K562 (cell line): ENCODE results near the gene CAPN12. TPM values are rescaled to one million over a fixed set of nuclear protein-coding genes. Genes with fewer than 3 reads are reported as not detected.
A peak's percentile ranks its signal among the peaks of the same experiment; 100 is the strongest.

Experiments
- CBFA2T3 ChIP-seq: fragments of 450-650 bp; IDR thresholded peaks from 2 replicates; pipeline ENCODE4 v1.6.1; 2017
- EGR1 ChIP-seq: fragments of 450-650 bp; conservative IDR thresholded peaks from 2 replicates; pipeline ENCODE4 v1.6.1; 2017; ENCODE audit warnings: mild to moderate bottlenecking
- FIP1L1 ChIP-seq: fragments of 200-400 bp; formaldehyde crosslinking; IDR thresholded peaks from 2 replicates; pipeline ENCODE4 v1.6.1; 2018; ENCODE audit warnings: mild to moderate bottlenecking, low read depth, low read length; ENCODE audit not compliant: poor library complexity, severe bottlenecking
- GATA2 ChIP-seq: sonication (generic); formaldehyde crosslinking; IDR thresholded peaks from 2 replicates; pipeline ENCODE4 v1.4.0; 2020; ENCODE audit warnings: mild to moderate bottlenecking, missing genetic modification reagents
- HDAC6 ChIP-seq: IDR thresholded peaks from 2 replicates; pipeline ENCODE4 v1.6.1; 2012; ENCODE audit warnings: low read depth, mild to moderate bottlenecking, control low read depth, inconsistent platforms, low read length, moderate library complexity
- HNRNPLL ChIP-seq: fragments of 200-400 bp; formaldehyde crosslinking; IDR thresholded peaks from 2 replicates; pipeline ENCODE4 v1.6.1; 2017; ENCODE audit warnings: low read length, low read depth, mild to moderate bottlenecking; ENCODE audit not compliant: poor library complexity, severe bottlenecking
- ILK ChIP-seq: fragments of 450-650 bp; IDR thresholded peaks from 2 replicates; pipeline ENCODE4 v1.6.1; 2016; ENCODE audit warnings: missing genetic modification characterization, low read depth, mild to moderate bottlenecking, missing compliant biosample characterization, moderate library complexity, borderline replicate concordance
- KLF1 ChIP-seq: fragments of 450-650 bp; IDR thresholded peaks from 2 replicates; pipeline ENCODE4 v1.6.1; 2016; ENCODE audit warnings: missing genetic modification characterization, missing compliant biosample characterization
- MTA2 ChIP-seq: fragments of 450-650 bp; IDR thresholded peaks from 2 replicates; pipeline ENCODE4 v1.6.1; 2016; ENCODE audit warnings: low read depth
- POLR2G ChIP-seq: fragments of 200-400 bp; formaldehyde crosslinking; IDR thresholded peaks from 2 replicates; pipeline ENCODE4 v1.6.1; 2017; ENCODE audit warnings: low read depth, mild to moderate bottlenecking, antibody characterized with exemption, low read length, moderate library complexity
- SREBF2 ChIP-seq: sonication (generic); formaldehyde crosslinking; IDR thresholded peaks from 2 replicates; pipeline ENCODE4 v1.4.0; 2020; ENCODE audit warnings: mild to moderate bottlenecking, missing genetic modification reagents
- TARDBP ChIP-seq: fragments of 450-650 bp; IDR thresholded peaks from 2 replicates; pipeline ENCODE4 v1.6.1; 2016
- U2AF2 ChIP-seq: fragments of 200-400 bp; formaldehyde crosslinking; optimal IDR thresholded peaks from 2 replicates; pipeline ENCODE3; 2017; ENCODE audit warnings: low read depth, mild to moderate bottlenecking, low read length
- ZBTB33 ChIP-seq: sonication (generic); formaldehyde crosslinking; IDR thresholded peaks from 2 replicates; pipeline ENCODE4 v1.8.1; 2023; ENCODE audit warnings: mild to moderate bottlenecking, missing genetic modification reagents
- ZNF184 ChIP-seq: sonication (generic); formaldehyde crosslinking; IDR thresholded peaks from 2 replicates; pipeline ENCODE4 v1.5.0; 2020; ENCODE audit warnings: missing genetic modification reagents
- ZNF280A ChIP-seq: fragments of 450-650 bp; IDR thresholded peaks from 2 replicates; pipeline ENCODE4 v1.6.1; 2018; ENCODE audit warnings: mild to moderate bottlenecking, low read depth; ENCODE audit not compliant: partially characterized antibody
- ZNF589 ChIP-seq: fragments of 200-800 bp; sonication (Bioruptor generic); IDR thresholded peaks from 2 replicates; pipeline ENCODE4 v1.6.1; 2016; ENCODE audit warnings: low read depth, missing genetic modification characterization, missing compliant biosample characterization
- polyA plus RNA-seq, 8 experiments: library from polyadenylated mRNA; depleted of rRNA in 4 of 8; stranded (reverse) in 5 of 8; unstranded in 3 of 8; fragments of >200 nt; fragmentation: Nextera tagmentation in 2 of 8; fragmentation: Illumina TruSeq in 1 of 8; extraction: Ambion mirVana in 2 of 8; extraction: Trizol in 1 of 8; gene quantifications; 2 replicates each; pipeline versions ENCODE4 v1.2.1 to v1.2.3, GENCODE V29; 2011 to 2014; ENCODE audit warnings: inconsistent platforms in 1 of 8, missing spikeins in 1 of 8
- total RNA-seq, 7 experiments: library from RNA; depleted of rRNA in 6 of 7; stranded (reverse); fragments of >200 nt in 6 of 7; fragmentation: Illumina TruSeq in 2 of 7; extraction: Trizol in 2 of 7; gene quantifications; 2 replicates each; pipeline versions ENCODE4 v1.2.1 to v1.2.3, GENCODE V29; 2011 to 2021; ENCODE audit warnings: low replicate concordance in 1 of 7
- TF ChIP-seq, protein P1 (sequence below): fragments of 450-650 bp; formaldehyde crosslinking; IDR thresholded peaks from 2 replicates; pipeline ENCODE4 v1.4.0; 2022; ENCODE audit warnings: mild to moderate bottlenecking, moderate library complexity
- TF ChIP-seq, protein P2 (sequence below): sonication (generic); formaldehyde crosslinking; IDR thresholded peaks from 2 replicates; pipeline ENCODE4 v1.9.0; 2022; ENCODE audit warnings: mild to moderate bottlenecking, missing genetic modification reagents
- TF ChIP-seq, protein P3 (sequence below): fragments of 450-650 bp; formaldehyde crosslinking; IDR thresholded peaks from 2 replicates; pipeline ENCODE4 v1.4.0; 2022; ENCODE audit warnings: missing genetic modification characterization

The CAPN12 gene
- total and polyA plus RNA-seq, 9 of the 15 experiments (the other 6 are each of a cell fraction or from before 2014, with no cell fraction given), result 0.83 to 7.0 (median 1.6) TPM

GRCh38 chr19:38726761-38727301 is 17.4 kb downstream of the CAPN12 start (continued):
- TF ChIP-seq ZNF280A, result no peak
- TF ChIP-seq SREBF2, result no peak
- TF ChIP-seq ZNF184 (CRISPR knock-in tag), result no peak
- peak; percentile 38 for TF ChIP-seq FIP1L1
- TF ChIP-seq POLR2G, result peak; percentile 57; the same call in 1 of the 2 replicates
- TF ChIP-seq HNRNPLL, result no peak
- no peak for TF ChIP-seq TARDBP
- TF ChIP-seq U2AF2, result no peak
- no peak for TF ChIP-seq ZNF589 (CRISPR knock-in tag)
- no peak for TF ChIP-seq HDAC6
- TF ChIP-seq CBFA2T3, result no peak
- TF ChIP-seq ILK (tag), result no peak
- no peak for TF ChIP-seq KLF1 (tag)
- TF ChIP-seq, protein P1, sequence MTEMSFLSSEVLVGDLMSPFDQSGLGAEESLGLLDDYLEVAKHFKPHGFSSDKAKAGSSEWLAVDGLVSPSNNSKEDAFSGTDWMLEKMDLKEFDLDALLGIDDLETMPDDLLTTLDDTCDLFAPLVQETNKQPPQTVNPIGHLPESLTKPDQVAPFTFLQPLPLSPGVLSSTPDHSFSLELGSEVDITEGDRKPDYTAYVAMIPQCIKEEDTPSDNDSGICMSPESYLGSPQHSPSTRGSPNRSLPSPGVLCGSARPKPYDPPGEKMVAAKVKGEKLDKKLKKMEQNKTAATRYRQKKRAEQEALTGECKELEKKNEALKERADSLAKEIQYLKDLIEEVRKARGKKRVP (CRISPR knock-in tag), result no peak
- TF ChIP-seq ZBTB33, result peak; percentile 85; the same call in 1 of the 2 replicates
- TF ChIP-seq, protein P2, sequence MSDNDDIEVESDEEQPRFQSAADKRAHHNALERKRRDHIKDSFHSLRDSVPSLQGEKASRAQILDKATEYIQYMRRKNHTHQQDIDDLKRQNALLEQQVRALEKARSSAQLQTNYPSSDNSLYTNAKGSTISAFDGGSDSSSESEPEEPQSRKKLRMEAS, result 0 out of 2 replicates have a peak, but pooled peaks have one; percentile 30
- no peak for TF ChIP-seq MTA2
- peak; percentile 51; the same call in 1 of the 2 replicates for TF ChIP-seq EGR1
- TF ChIP-seq, protein P3, sequence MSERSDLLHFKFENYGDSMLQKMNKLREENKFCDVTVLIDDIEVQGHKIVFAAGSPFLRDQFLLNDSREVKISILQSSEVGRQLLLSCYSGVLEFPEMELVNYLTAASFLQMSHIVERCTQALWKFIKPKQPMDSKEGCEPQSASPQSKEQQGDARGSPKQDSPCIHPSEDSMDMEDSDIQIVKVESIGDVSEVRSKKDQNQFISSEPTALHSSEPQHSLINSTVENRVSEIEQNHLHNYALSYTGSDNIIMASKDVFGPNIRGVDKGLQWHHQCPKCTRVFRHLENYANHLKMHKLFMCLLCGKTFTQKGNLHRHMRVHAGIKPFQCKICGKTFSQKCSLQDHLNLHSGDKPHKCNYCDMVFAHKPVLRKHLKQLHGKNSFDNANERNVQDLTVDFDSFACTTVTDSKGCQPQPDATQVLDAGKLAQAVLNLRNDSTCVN, result no peak
- TF ChIP-seq GATA2 (CRISPR knock-in tag), result no peak
